IPS-15b (cell line): ENCODE data around the gene FAM107B.

Source experiments
- H3K27me3 ChIP-seq: one replicate; pipeline ENCODE4 v1.6.1; 2013; ENCODE audit warnings: low read length; ENCODE audit not compliant: control insufficient read depth, insufficient read depth
- H3K36me3 ChIP-seq: one replicate; pipeline ENCODE4 v1.6.1; 2013; ENCODE audit warnings: low read length; ENCODE audit not compliant: control insufficient read depth, insufficient read depth
- H3K4me1 ChIP-seq: one replicate; pipeline ENCODE4 v1.6.1; 2013; ENCODE audit warnings: mild to moderate bottlenecking, low read length; ENCODE audit not compliant: control insufficient read depth, insufficient read depth
- H3K4me3 ChIP-seq: one replicate; pipeline ENCODE4 v1.5.1; 2013; ENCODE audit warnings: low read depth, low read length
- H3K9ac ChIP-seq: one replicate; pipeline ENCODE4 v1.6.1; 2013; ENCODE audit warnings: low read depth, mild to moderate bottlenecking, low read length
- H3K9me3 ChIP-seq: one replicate; pipeline ENCODE4 v1.6.1; 2013; ENCODE audit warnings: mild to moderate bottlenecking, low read length; ENCODE audit not compliant: control insufficient read depth, insufficient read depth

The FAM107B gene

GRCh38 chr10:14558025-14558424 is 216.7 kb downstream of the FAM107B start:
- no peak overlapping the region for H3K4me3 ChIP-seq
- H3K9ac ChIP-seq = no peak overlapping the region
- H3K9me3 ChIP-seq = no peaks in the 10 kb centered on the region
- no peaks in the 10 kb centered on the region for H3K36me3 ChIP-seq
- peaks cover 19% of the 10 kb centered on the region for H3K4me1 ChIP-seq
- no peaks in the 10 kb centered on the region for H3K27me3 ChIP-seq

- no peaks in the 10 kb centered on the region for H3K9me3 ChIP-seq
- H3K4me1 ChIP-seq = peaks cover 16% of the 10 kb centered on the region
- no peaks in the 10 kb centered on the region for H3K27me3 ChIP-seq
- H3K9ac ChIP-seq = no peak overlapping the region
- no peaks in the 10 kb centered on the region for H3K36me3 ChIP-seq
- H3K4me3 ChIP-seq = no peak overlapping the region
Observed at GRCh38 chr10:14557567-14557966, 217.1 kb downstream of the FAM107B start.

- peaks cover 12% of the 10 kb centered on the region for H3K4me1 ChIP-seq
- H3K27me3 ChIP-seq = no peaks in the 10 kb centered on the region
- H3K9me3 ChIP-seq = no peaks in the 10 kb centered on the region
- no peaks in the 10 kb centered on the region for H3K36me3 ChIP-seq
- no peak overlapping the region for H3K9ac ChIP-seq
- no peak overlapping the region for H3K4me3 ChIP-seq
Observed at GRCh38 chr10:14556285-14556956, 218.3 kb downstream of the FAM107B start.

- Histone ChIP-seq H3K27me3 (no peaks in the 10 kb centered on the region), H3K9me3 (no peaks in the 10 kb centered on the region), H3K4me3 (no peak overlapping the region), H3K9ac (no peak overlapping the region), H3K4me1 (peaks cover 9% of the 10 kb centered on the region), H3K36me3 (no peaks in the 10 kb centered on the region)
Observed at GRCh38 chr10:14555807-14556206, 218.9 kb downstream of the FAM107B start.

GRCh38 chr10:14554491-14555205 is 220.0 kb downstream of the FAM107B start:
- Histone ChIP-seq H3K9me3 (no peaks in the 10 kb centered on the region), H3K9ac (no peak overlapping the region), H3K4me3 (no peak overlapping the region), H3K4me1 (peaks cover 9% of the 10 kb centered on the region), H3K36me3 (no peaks in the 10 kb centered on the region), H3K27me3 (no peaks in the 10 kb centered on the region)

GRCh38 chr10:14554091-14554490 is 220.6 kb downstream of the FAM107B start:
- no peaks in the 10 kb centered on the region for H3K36me3 ChIP-seq
- H3K4me1 ChIP-seq = peaks cover 9% of the 10 kb centered on the region
- H3K9me3 ChIP-seq = no peaks in the 10 kb centered on the region
- H3K27me3 ChIP-seq = no peaks in the 10 kb centered on the region
- H3K4me3 ChIP-seq = no peak overlapping the region
- H3K9ac ChIP-seq = no peak overlapping the region

- Histone ChIP-seq H3K36me3 (no peaks in the 10 kb centered on the region), H3K4me1 (peaks cover 9% of the 10 kb centered on the region), H3K9me3 (no peaks in the 10 kb centered on the region), H3K4me3 (no peak overlapping the region), H3K9ac (no peak overlapping the region), H3K27me3 (no peaks in the 10 kb centered on the region)
Observed at GRCh38 chr10:14553448-14553847, 221.2 kb downstream of the FAM107B start.

- H3K27me3 ChIP-seq = no peaks in the 10 kb centered on the region
- no peak overlapping the region for H3K4me3 ChIP-seq
- H3K36me3 ChIP-seq = no peaks in the 10 kb centered on the region
- H3K9ac ChIP-seq = no peak overlapping the region
- H3K4me1 ChIP-seq = peaks cover 12% of the 10 kb centered on the region
- no peaks in the 10 kb centered on the region for H3K9me3 ChIP-seq
Observed at GRCh38 chr10:14552015-14552414, 222.7 kb downstream of the FAM107B start.

GRCh38 chr10:14550471-14550981 is 224.2 kb downstream of the FAM107B start:
- no peaks in the 10 kb centered on the region for H3K27me3 ChIP-seq
- peaks cover 10% of the 10 kb centered on the region for H3K4me1 ChIP-seq
- H3K36me3 ChIP-seq = no peaks in the 10 kb centered on the region
- no peaks in the 10 kb centered on the region for H3K9me3 ChIP-seq
- no peak overlapping the region for H3K9ac ChIP-seq
- H3K4me3 ChIP-seq = no peak overlapping the region

- Histone ChIP-seq H3K9ac (no peak overlapping the region), H3K4me1 (peaks cover 8% of the 10 kb centered on the region), H3K27me3 (no peaks in the 10 kb centered on the region), H3K9me3 (no peaks in the 10 kb centered on the region), H3K36me3 (no peaks in the 10 kb centered on the region), H3K4me3 (no peak overlapping the region)
Observed at GRCh38 chr10:14549496-14549895, 225.2 kb downstream of the FAM107B start.

GRCh38 chr10:14548970-14549369 is 225.7 kb downstream of the FAM107B start:
- H3K9me3 ChIP-seq = no peaks in the 10 kb centered on the region
- H3K4me3 ChIP-seq = no peak overlapping the region
- H3K9ac ChIP-seq = no peak overlapping the region
- peaks cover 4% of the 10 kb centered on the region for H3K4me1 ChIP-seq
- H3K36me3 ChIP-seq = no peaks in the 10 kb centered on the region
- H3K27me3 ChIP-seq = no peaks in the 10 kb centered on the region

GRCh38 chr10:14548474-14548873 is 226.2 kb downstream of the FAM107B start:
- Histone ChIP-seq H3K9me3 (no peaks in the 10 kb centered on the region), H3K4me3 (peak overlapping the region; percentile 18), H3K36me3 (no peaks in the 10 kb centered on the region), H3K9ac (no peak overlapping the region), H3K4me1 (peaks cover 3% of the 10 kb centered on the region), H3K27me3 (no peaks in the 10 kb centered on the region)
